HG03025 (cell line): Measurements from ENCODE around the gene RTCB.

Source experiments
- ATAC-seq: cut with Tn5 transposase; IDR thresholded peaks from one replicate; pipeline ENCODE4 v1.9.1; 2021; ENCODE audit warnings: mild to moderate bottlenecking, moderate library complexity; ENCODE audit not compliant: unreplicated experiment, low FRiP score

RTCB gene

GRCh38 chr22:32411829-32412592 lies at the start of gene RTCB:
Gene RTCB (minus strand): TSS chr22:32412247. CDS start chr22:32412156, 91 bp downstream.
- ATAC-seq = no peak

GRCh38 chr22:32457031-32457430 lies 45.0 kb upstream of the RTCB start:
- ATAC-seq = no peak

GRCh38 chr22:32448980-32449379 lies 36.9 kb upstream of the RTCB start:
- no peak for ATAC-seq

GRCh38 chr22:32446321-32446720 lies 34.3 kb upstream of the RTCB start:
- no peak for ATAC-seq

- no peak for ATAC-seq
Observed at GRCh38 chr22:32444068-32444467, 32.0 kb upstream of the RTCB start.

DNA sequence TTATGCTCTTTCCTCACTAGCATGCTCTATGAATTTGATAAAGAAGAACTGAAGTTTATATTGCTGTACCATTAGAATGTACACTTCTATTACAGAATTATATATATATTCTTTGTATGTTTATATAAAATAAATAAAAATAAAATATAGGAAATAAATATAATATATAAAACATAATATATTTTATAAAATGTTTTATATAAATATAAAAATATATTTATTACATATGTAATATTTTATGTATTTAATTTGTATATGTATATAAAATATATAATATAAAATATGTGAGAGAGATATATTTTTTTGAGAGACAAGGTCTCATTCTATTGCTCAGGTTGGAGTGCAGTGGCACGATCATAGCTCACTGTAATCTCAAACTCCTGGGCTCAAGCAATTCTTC lies 18.3 kb upstream of the RTCB start:
- ATAC-seq = no peak

- ATAC-seq = no peak
Observed at GRCh38 chr22:32426881-32427280, 14.8 kb upstream of the RTCB start.

- ATAC-seq = no peak
Observed at GRCh38 chr22:32423664-32424063, 11.6 kb upstream of the RTCB start.

- ATAC-seq = no peak
Observed at GRCh38 chr22:32422062-32422461, 10.0 kb upstream of the RTCB start.

GRCh38 chr22:32421484-32421883 lies 9.4 kb upstream of the RTCB start:
- no peak for ATAC-seq

DNA sequence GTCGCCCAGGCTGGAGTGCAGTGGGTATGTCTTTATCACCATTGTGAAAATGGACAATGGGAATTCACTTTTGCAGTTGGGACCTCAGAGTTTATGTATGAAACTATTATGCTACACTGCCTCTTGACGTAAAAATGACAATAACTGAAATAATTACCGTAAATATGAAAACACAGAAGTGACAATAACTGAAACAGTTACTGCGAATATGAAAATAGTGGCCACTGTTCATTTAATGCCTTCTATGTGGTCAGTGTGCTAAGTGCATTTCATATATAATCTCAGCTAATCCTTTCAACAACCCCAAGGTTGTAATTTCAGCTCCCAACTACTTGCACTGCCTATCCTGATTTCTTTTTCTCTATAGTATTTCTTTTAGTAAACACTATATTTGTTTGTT lies 5.9 kb upstream of the RTCB start:
- ATAC-seq = no peak

DNA sequence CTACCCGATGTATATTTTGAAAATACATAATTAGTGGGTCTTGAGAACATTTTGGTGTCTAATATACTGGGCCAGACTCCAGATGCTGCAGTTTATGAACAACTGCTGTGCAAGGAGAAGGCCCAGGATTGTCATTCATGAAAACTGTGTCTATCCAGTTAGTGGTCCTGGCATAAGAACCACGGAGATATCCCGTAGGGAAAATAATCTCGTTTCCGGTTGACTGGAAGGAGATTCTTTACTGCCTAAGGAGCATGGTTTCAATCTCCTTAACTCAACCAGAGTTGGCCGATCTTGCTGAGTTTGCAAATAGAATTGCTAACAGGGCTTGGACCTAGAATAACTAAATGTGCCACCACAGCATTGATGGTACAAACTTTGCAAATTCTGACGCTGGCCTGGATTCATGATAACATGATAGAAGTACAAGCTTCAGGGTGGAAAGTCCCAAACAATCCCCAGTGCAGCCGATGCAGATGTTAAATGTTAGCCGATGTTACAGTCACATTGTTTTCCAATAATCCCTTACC lies 4.6 kb upstream of the RTCB start:
- ATAC-seq = no peak

GRCh38 chr22:32414191-32414590 lies 2.1 kb upstream of the RTCB start:
- ATAC-seq = no peak

DNA sequence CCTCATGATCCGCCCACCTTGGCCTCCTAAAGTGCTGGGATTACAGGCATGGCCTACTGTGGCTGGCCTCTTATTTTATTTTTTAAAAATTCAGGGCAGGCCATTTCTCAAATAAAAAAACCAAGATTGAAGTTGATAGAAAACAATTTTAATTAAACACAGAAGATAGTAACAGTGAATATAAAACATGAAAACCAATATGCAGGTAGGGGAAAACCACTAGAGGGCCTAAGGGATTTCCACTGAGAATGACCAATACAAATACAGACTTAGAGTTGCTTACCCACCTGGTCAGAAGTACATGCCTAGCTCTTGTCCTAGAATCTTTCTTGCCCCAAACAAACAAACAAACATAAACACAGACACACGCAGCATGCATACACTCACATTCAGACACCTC lies 1.7 kb upstream of the RTCB start:
- ATAC-seq = no peak

- ATAC-seq = no peak
Observed at GRCh38 chr22:32411402-32411801, 645 bp downstream of the RTCB start.

GRCh38 chr22:32410459-32410858 lies 1.6 kb downstream of the RTCB start:
- no peak for ATAC-seq

- ATAC-seq = no peak
Observed at GRCh38 chr22:32409977-32410376, 2.1 kb downstream of the RTCB start.

- ATAC-seq = no peak
Observed at GRCh38 chr22:32407936-32408335, 4.1 kb downstream of the RTCB start.

GRCh38 chr22:32407312-32407711 lies 4.7 kb downstream of the RTCB start:
- ATAC-seq = no peak

- ATAC-seq = no peak
Observed at GRCh38 chr22:32404021-32404420, 8.0 kb downstream of the RTCB start.

DNA sequence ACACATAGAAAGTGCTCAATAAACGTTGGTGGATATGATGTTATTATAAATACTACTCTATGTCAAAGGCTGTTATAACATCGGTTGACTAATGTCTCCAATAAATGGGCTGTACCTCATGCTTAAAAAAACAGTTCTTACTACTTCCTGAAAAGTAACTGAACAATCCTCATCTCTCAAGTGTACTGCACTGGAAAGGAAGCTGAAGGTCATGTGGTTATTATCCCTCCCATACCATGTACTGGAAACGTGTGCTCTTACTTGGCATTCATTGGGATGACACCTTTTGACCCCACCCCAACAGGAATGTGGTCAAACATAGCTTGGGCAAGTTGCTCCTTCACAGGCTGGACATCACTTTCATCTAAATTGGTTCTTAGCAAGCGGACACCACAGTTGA lies 10.6 kb downstream of the RTCB start:
- ATAC-seq = no peak

- no peak for ATAC-seq
Observed at GRCh38 chr22:32396746-32397145, 15.3 kb downstream of the RTCB start.
